Stomach (tissue), 9 donors: Measurements from ENCODE around the gene S1PR3. TPM values are rescaled to one million over a fixed set of nuclear protein-coding genes. Genes with fewer than 3 reads are reported as not detected.

ENCODE experiments used
- DNase-seq, 2 donors: peaks; one replicate each; pipeline versions ENCODE4 v3.0.0 to v3.0.0-alpha.2; 2013 to 2019
- H3K27ac ChIP-seq, 5 donors: fragments of 200-600 bp in 4 of 5; sonication (generic) in 4 of 5; one replicate each; pipeline ENCODE4 v1.5.1; 2013 to 2019; ENCODE audit warnings: mild to moderate bottlenecking in 1 of 5, moderate library complexity in 1 of 5
- H3K27me3 ChIP-seq, 3 donors: fragments of 200-600 bp; sonication (generic); one replicate each; pipeline ENCODE4 v1.5.1; 2017 to 2019; ENCODE audit warnings: mixed run types in 1 of 3
- H3K36me3 ChIP-seq, 4 donors: fragments of 200-600 bp; sonication (generic); 1 replicate in 3 of 4; 2 replicates in 1 of 4; pipeline ENCODE4 v1.5.1; 2016 to 2019
- H3K4me1 ChIP-seq, 4 donors: fragments of 200-600 bp; sonication (generic); one replicate each; pipeline ENCODE4 v1.5.1; 2016 to 2019
- H3K4me3 ChIP-seq, 4 donors: fragments of 200-600 bp; sonication (generic) in 3 of 4; one replicate each; pipeline ENCODE4 v1.5.1; 2016 to 2019; ENCODE audit warnings: mild to moderate bottlenecking in 1 of 4
- H3K9me3 ChIP-seq, 4 donors: fragments of 200-600 bp; sonication (generic); one replicate each; pipeline ENCODE4 v1.5.1; 2016 to 2019
- EP300 ChIP-seq: sonication (generic); formaldehyde crosslinking; IDR thresholded peaks from one replicate; pipeline ENCODE4 v1.6.1; 2017; ENCODE audit warnings: antibody characterized with exemption
- POLR2A ChIP-seq, 4 donors: fragments of 450-650 bp; IDR thresholded peaks; one replicate each; pipeline ENCODE4 v1.6.1; 2016; ENCODE audit warnings: antibody characterized with exemption in 4 of 4, control low read depth in 2 of 4, mild to moderate bottlenecking in 1 of 4, moderate library complexity in 1 of 4
- POLR2AphosphoS5 ChIP-seq, 3 donors: sonication (generic); formaldehyde crosslinking; IDR thresholded peaks; one replicate each; pipeline ENCODE4 v1.6.1; 2016; ENCODE audit warnings: antibody characterized with exemption in 3 of 3
- WGBS, 5 donors: extraction: QIAGEN DNeasy Blood & Tissue Kit in 3 of 5; methylation state at CpG; one replicate each; pipeline versions ENCODE4 v1.1.5 to v1.1.7; 2013 to 2018; 5-methylcytosine and 5-hydroxymethylcytosine counted together
- intact Hi-C: fragments of 100-400 bp; cut with DNase I; formaldehyde crosslinking; loops from one replicate; pipeline ENCODE4 v1.15.1; 2023; ENCODE audit warnings: low total_unique reads
- polyA plus RNA-seq, 3 donors: library from polyadenylated mRNA; stranded (reverse); fragments of 200-250 nt; gene quantifications; one replicate each; pipeline ENCODE4 v1.2.3, GENCODE V29; 2013
- total RNA-seq, 5 donors: library from RNA; depleted of rRNA; stranded (reverse); fragments of >200 nt; gene quantifications; one replicate each; pipeline versions ENCODE4 v1.1.0 to v1.2.3, GENCODE V29; 2014 to 2016
- TF ChIP-seq, protein P1 (sequence below), 7 experiments: fragments of 450-650 bp in 4 of 7; fragments of 200-600 bp in 3 of 7; sonication (generic) in 3 of 7; IDR thresholded peaks; one replicate each; pipeline ENCODE4 v1.5.1; 2016 to 2019; ENCODE audit warnings: antibody characterized with exemption in 7 of 7, control low read depth in 2 of 7, mild to moderate bottlenecking in 1 of 7
- donor health status: healthy with polysubstance abuse.
- donor health status: Bipolar disorder and iron deficiency.
- donor health status: healthy.

S1PR3 gene
- total and polyA plus RNA-seq, 8 donors = 1.2 to 12.5 (median 8.7) TPM

DNA sequence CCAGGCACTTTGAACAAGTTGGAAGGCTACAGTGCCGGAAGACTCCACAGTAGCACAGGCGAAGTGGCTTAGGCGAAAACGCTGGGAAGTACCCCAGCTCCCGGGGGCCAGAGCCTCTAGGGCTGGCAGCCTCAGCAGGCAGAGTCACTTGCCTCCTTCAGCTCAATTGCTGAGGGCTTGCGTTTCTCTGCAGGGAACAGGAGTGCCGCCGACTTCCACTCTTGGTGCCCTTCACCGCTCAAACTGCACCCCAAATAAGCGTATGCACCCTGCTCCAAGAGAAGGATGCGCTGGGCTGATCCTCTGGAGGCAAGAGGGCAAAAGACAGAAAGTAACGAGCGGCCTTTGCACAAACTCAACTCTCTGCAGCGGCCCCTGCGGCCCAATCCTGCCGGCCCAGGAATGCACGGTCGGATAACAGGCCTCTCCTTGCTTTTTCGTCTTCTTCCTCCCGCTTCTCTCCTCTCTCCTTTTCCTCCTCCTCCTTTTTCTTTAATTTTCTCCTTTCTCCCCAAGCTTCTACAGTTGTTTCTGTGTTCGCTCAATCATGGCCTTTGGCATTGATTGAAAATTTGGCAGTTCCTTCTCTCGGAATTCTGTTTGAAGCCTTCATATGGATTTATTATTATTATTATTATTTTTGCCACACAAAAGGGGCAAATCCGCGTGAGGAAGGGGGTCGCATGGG lies 1.1 kb upstream of the S1PR3 start:
- H3K36me3 ChIP-seq = no peaks in the 10 kb centered on the region
- TF ChIP-seq EP300 = no peak
- intact Hi-C loops = no loop called here
- WGBS, 5 donors = 77 to 86% (median 82%) methylated on average over 25 of the region's 25 CpGs
- no peak for DNase-seq
- H3K4me3 ChIP-seq = peak overlapping the region; percentile 68 to 90 (median 85)
- peaks cover 24 to 60% (median 35%) of the 10 kb centered on the region in 4 donors for H3K4me1 ChIP-seq
- H3K9me3 ChIP-seq = no peaks in the 10 kb centered on the region
- H3K27me3 ChIP-seq = peaks cover 0 to 13% (median 7%) of the 10 kb centered on the region in 3 donors
- H3K27ac ChIP-seq = peak overlapping the region in 4 of 5 donors; percentile 82 to 92 (median 90)

DNA sequence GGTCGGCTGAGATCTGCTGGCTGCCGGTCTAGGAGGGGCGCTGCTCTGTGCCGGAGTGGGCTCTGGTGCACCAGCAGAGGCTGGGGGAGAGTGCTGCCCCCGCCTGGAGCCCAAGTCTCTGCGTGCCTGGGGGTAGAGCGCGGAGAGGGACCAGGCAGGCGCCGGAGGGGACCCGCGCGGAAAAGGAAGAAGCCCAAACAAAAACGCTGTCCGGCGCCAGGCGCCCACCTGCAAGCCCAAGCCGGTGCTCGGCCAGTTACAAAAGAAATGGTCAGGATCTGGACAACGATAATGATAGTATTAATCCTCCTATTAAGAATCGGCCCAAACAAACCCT lies 571 bp upstream of the S1PR3 start:
- intact Hi-C loops = no loop called here
- H3K36me3 ChIP-seq = peaks cover 0 to under 1% (median under 1%) of the 10 kb centered on the region in 4 donors
- peaks cover 0 to 13% (median 7%) of the 10 kb centered on the region in 3 donors for H3K27me3 ChIP-seq
- no peak for DNase-seq
- peak overlapping the region; percentile 68 to 90 (median 85) for H3K4me3 ChIP-seq
- TF ChIP-seq POLR2AphosphoS5 (IDR thresholded peaks at IDR 0.05) (no peak), POLR2A (IDR thresholded peaks at IDR 0.05) (no peak), EP300 (no peak)
- TF ChIP-seq, protein P1, sequence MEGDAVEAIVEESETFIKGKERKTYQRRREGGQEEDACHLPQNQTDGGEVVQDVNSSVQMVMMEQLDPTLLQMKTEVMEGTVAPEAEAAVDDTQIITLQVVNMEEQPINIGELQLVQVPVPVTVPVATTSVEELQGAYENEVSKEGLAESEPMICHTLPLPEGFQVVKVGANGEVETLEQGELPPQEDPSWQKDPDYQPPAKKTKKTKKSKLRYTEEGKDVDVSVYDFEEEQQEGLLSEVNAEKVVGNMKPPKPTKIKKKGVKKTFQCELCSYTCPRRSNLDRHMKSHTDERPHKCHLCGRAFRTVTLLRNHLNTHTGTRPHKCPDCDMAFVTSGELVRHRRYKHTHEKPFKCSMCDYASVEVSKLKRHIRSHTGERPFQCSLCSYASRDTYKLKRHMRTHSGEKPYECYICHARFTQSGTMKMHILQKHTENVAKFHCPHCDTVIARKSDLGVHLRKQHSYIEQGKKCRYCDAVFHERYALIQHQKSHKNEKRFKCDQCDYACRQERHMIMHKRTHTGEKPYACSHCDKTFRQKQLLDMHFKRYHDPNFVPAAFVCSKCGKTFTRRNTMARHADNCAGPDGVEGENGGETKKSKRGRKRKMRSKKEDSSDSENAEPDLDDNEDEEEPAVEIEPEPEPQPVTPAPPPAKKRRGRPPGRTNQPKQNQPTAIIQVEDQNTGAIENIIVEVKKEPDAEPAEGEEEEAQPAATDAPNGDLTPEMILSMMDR (IDR thresholded peaks at IDR 0.05) = no peak
- 17 to 39% (median 28%) methylated on average over 8 to 21 of the region's 21 CpGs for WGBS, 5 donors
- no peaks in the 10 kb centered on the region for H3K9me3 ChIP-seq
- peaks cover 24 to 65% (median 38%) of the 10 kb centered on the region in 4 donors for H3K4me1 ChIP-seq
- peak overlapping the region in 4 of 5 donors; percentile 82 to 92 (median 90) for H3K27ac ChIP-seq

DNA sequence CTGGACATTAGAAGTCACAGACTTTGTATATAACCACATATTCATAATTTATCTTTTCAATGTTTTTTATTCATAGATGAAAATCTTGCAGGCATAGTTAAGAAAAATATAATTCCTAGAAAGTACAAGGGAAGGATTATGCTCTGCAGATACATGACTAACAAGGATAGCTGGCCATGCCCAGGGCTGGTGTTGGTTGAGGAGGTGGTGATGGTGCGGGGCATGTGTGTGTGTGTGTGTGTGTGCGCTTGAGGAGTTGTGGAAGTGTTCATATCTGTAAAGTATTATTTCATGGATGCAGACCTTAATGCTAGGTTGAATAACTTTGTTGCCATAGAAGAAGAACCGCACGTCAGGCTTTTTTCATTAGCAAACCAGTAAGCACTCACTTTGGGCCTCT lies 1.3 kb downstream of the S1PR3 start:
- no peaks in the 10 kb centered on the region for H3K9me3 ChIP-seq
- peak overlapping the region; percentile 68 to 90 (median 85) for H3K4me3 ChIP-seq
- DNase-seq = no peak
- intact Hi-C loops = no loop called here
- H3K36me3 ChIP-seq = peaks cover 0 to 11% (median 4%) of the 10 kb centered on the region in 4 donors
- WGBS, 5 donors = 48 to 82% (median 62%) methylated on average over 4 of the region's 4 CpGs
- peaks cover 0 to 13% (median 7%) of the 10 kb centered on the region in 3 donors for H3K27me3 ChIP-seq
- H3K27ac ChIP-seq = peak overlapping the region in 3 of 5 donors; percentile 82 to 92 (median 91)
- H3K4me1 ChIP-seq = peaks cover 24 to 80% (median 46%) of the 10 kb centered on the region in 4 donors
- TF ChIP-seq POLR2AphosphoS5 (IDR thresholded peaks at IDR 0.05) = no peak
- no peak for TF ChIP-seq EP300
- TF ChIP-seq, protein P1 (IDR thresholded peaks at IDR 0.05) = no peak
- no peak for TF ChIP-seq POLR2A (IDR thresholded peaks at IDR 0.05)

DNA sequence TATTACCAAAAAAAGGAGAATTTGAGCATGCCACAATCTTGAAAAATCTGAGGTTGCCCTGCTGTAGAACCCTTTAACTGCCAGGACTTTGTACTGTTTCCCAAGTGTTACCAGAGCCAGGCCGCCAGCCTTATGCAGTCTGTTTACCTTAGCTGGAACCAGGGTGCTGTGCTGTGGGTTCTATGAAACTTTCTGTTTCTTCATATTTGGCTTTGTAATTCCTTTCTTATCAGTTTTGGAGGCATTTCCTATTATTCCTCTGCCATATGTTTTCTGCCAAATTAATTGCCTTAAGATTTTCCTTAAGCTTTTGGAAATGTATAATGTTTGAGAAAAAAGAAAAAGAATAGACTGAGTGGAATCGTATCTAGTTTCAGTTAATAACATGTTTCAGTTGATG lies 2.1 kb downstream of the S1PR3 start:
- TF ChIP-seq, protein P1 (IDR thresholded peaks at IDR 0.05) = no peak
- intact Hi-C loops = no loop called here
- 24 to 55% (median 37%) methylated on average over 2 of the region's 2 CpGs for WGBS, 5 donors
- Histone ChIP-seq H3K4me3 (peak overlapping the region; percentile 68 to 90 (median 85)), H3K27me3 (peaks cover 0 to 13% (median 7%) of the 10 kb centered on the region in 3 donors), H3K27ac (peak overlapping the region in 3 of 5 donors; percentile 29 to 92 (median 34)), H3K36me3 (peaks cover 0 to 11% (median 4%) of the 10 kb centered on the region in 4 donors), H3K4me1 (peaks cover 27 to 85% (median 53%) of the 10 kb centered on the region in 4 donors), H3K9me3 (no peaks in the 10 kb centered on the region)
- DNase-seq = no peak
